ENCODE measurements around the gene AMPH. TPM values are rescaled to one million over a fixed set of nuclear protein-coding genes. Genes with fewer than 3 reads are reported as not detected.
"Not testable (repeated sequence)": the region's sequence is repeated elsewhere in the genome, so short reads cannot be mapped to it uniquely, and the experiment has no call there.

AMPH gene
- total and polyA plus RNA-seq, 2 donors = 1.3 to 1.4 TPM

DNA sequence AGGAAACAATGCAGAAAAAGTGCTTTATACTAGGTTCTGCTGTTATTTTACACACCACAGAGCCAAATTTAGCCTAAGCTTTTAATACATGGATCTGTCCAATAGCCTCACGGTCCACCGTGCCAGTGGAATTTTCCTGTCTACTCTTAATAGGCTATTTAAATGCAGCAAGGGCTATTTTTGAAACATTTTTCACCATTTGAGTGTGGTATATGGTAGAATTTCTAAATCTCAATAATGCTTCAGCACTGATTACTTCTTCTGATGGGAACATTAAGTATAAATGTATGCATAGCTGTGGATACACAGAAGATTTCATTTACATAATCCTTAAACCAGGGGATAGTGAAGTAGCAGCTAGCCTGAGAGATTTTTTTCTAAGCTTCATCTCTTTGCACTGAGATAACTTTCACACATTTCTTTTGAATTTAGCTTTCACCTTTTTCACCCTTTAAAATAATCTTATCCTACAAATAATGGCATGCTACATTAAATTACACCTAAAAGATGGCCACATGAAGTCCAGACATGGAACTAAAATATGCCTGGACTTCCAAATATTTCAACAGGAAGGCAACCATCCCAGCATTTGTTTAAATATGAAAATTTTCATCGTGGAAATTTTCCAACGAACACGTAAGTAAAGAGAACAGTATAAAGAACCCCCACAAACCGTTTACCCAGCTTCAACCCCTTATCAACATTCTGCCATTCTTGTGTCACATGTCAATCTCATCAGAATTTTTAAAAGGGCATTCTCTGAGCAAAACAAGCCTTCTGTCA, 45.4 kb downstream of the AMPH start:
- no peaks in the 10 kb centered on the region for H3K9me3 ChIP-seq (ENCODE audit: control insufficient read depth in 2 of 2, insufficient read depth in 1 of 2, low read length in 1 of 2)
- 94% methylated on average over 6 of the region's 6 CpGs for WGBS
- DNase-seq (ENCODE audit: low read depth in 6 of 9, low spot score in 9 of 9) = no peak
- H3K27me3 ChIP-seq (ENCODE audit: control insufficient read depth in 2 of 2, insufficient read depth in 1 of 2, low read length in 1 of 2) = no peaks in the 10 kb centered on the region
- H3K4me1 ChIP-seq (ENCODE audit: control insufficient read depth in 2 of 2, insufficient read depth in 2 of 2, low read length in 2 of 2) = no peaks in the 10 kb centered on the region
- no peak overlapping the region for H3K4me3 ChIP-seq (ENCODE audit: low read length in 2 of 2)
- H3K27ac ChIP-seq (ENCODE audit: low read depth in 1 of 2, low read length in 1 of 2) = no peak overlapping the region
- H3K36me3 ChIP-seq (ENCODE audit: control insufficient read depth in 2 of 2, insufficient read depth in 2 of 2, low read length in 1 of 2) = no peaks in the 10 kb centered on the region

DNA sequence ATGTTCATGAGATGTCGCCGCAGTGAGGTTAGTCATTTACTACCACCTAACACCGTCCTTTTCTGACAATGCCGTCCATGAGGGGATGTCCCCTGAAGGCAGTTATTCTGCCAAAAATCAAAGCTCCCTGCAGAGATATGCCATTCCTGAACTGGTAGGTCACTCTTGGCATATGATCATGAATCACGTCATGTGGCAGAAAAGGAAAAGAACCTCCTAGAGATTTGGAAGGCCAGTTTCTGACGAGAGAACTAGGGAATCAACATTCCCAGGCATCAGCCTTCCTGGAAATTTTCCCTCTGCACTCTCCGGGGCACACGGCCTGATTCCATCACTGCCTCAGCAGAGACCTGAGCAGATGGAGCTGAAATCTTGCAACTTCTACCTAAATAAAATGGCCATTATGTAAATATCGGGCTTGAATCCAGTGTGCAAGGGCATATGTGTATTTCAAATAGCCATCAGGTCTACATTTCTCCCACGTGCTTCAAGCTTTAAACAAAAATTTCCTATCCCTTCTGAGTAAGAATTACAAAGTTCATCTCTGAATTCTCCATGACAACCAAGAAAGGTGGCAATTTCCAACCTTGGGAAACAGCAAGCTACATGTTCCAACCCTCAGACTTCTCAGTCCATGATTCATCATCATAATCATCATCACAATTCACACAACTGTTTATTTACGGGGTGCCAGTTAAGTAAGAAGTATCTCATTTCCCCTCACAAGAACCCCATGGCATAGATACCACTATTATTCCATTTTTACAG, 46.5 kb downstream of the AMPH start:
- Histone ChIP-seq H3K9me3 (ENCODE audit: control insufficient read depth in 2 of 2, insufficient read depth in 1 of 2, low read length in 1 of 2) (no peaks in the 10 kb centered on the region), H3K36me3 (ENCODE audit: control insufficient read depth in 2 of 2, insufficient read depth in 2 of 2, low read length in 1 of 2) (no peaks in the 10 kb centered on the region), H3K4me3 (ENCODE audit: low read length in 2 of 2) (no peak overlapping the region), H3K27ac (ENCODE audit: low read depth in 1 of 2, low read length in 1 of 2) (no peak overlapping the region), H3K27me3 (ENCODE audit: control insufficient read depth in 2 of 2, insufficient read depth in 1 of 2, low read length in 1 of 2) (no peaks in the 10 kb centered on the region), H3K4me1 (ENCODE audit: control insufficient read depth in 2 of 2, insufficient read depth in 2 of 2, low read length in 2 of 2) (no peaks in the 10 kb centered on the region)
- no peak for DNase-seq (ENCODE audit: low read depth in 6 of 9, low spot score in 9 of 9)
- WGBS = 93% methylated on average over 11 of the region's 11 CpGs

DNA sequence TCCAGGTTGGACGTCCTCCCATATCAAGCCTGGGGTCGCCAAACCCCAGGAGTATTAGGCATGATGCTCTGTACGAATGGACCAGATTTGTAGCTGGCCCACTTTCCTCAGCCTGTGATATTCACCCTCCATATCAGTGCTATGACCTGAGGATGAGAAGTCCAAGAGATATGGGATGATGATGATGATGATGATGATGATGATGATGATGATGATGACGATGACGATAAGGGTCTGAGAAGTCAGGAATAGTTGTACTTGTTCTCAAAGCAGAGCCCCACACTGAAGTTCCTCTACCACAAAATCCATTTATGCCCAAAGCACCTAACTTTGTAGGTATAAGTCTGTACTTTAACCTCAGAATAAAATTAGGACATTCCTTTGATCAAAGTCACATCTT, 50.7 kb downstream of the AMPH start:
- no peak for DNase-seq (ENCODE audit: low read depth in 6 of 9, low spot score in 9 of 9)
- 93% methylated on average over 5 of the region's 5 CpGs for WGBS

DNA sequence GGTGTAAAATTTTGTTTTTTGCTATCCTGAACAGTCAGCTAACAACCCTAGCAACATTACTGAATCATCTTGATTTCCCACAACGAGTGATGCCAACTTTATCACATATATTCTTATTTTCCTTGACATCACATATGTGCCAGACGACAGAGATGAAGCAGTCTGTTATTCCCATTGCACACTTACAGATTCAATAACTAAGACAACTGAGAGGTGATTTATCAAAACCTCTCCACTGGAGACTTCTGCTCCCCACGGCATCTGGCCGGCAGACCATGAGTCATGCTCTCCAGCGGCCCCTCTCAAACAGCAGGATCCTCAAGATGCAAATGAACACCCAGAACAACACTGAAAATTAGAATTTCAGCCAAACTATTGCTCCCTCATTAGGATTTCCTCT, 57.1 kb downstream of the AMPH start:
- Histone ChIP-seq H3K27me3 (ENCODE audit: control insufficient read depth in 2 of 2, insufficient read depth in 1 of 2, low read length in 1 of 2) (no peaks in the 10 kb centered on the region), H3K27ac (ENCODE audit: low read depth in 1 of 2, low read length in 1 of 2) (no peak overlapping the region), H3K9me3 (ENCODE audit: control insufficient read depth in 2 of 2, insufficient read depth in 1 of 2, low read length in 1 of 2) (no peaks in the 10 kb centered on the region), H3K36me3 (ENCODE audit: control insufficient read depth in 2 of 2, insufficient read depth in 2 of 2, low read length in 1 of 2) (no peaks in the 10 kb centered on the region), H3K4me3 (ENCODE audit: low read length in 2 of 2) (no peak overlapping the region), H3K4me1 (ENCODE audit: control insufficient read depth in 2 of 2, insufficient read depth in 2 of 2, low read length in 2 of 2) (no peaks in the 10 kb centered on the region)
- no peak for DNase-seq (ENCODE audit: low read depth in 6 of 9, low spot score in 9 of 9)
- WGBS = 68% methylated on average over 5 of the region's 5 CpGs

More for the DNA sequence above, 50.7 kb downstream of the AMPH start:
- Histone ChIP-seq H3K9me3 (ENCODE audit: control insufficient read depth in 2 of 2, insufficient read depth in 1 of 2, low read length in 1 of 2) (no peaks in the 10 kb centered on the region), H3K36me3 (ENCODE audit: control insufficient read depth in 2 of 2, insufficient read depth in 2 of 2, low read length in 1 of 2) (no peaks in the 10 kb centered on the region), H3K27me3 (ENCODE audit: control insufficient read depth in 2 of 2, insufficient read depth in 1 of 2, low read length in 1 of 2) (no peaks in the 10 kb centered on the region), H3K4me3 (ENCODE audit: low read length in 2 of 2) (no peak overlapping the region), H3K4me1 (ENCODE audit: control insufficient read depth in 2 of 2, insufficient read depth in 2 of 2, low read length in 2 of 2) (no peaks in the 10 kb centered on the region), H3K27ac (ENCODE audit: low read depth in 1 of 2, low read length in 1 of 2) (no peak overlapping the region)

DNA sequence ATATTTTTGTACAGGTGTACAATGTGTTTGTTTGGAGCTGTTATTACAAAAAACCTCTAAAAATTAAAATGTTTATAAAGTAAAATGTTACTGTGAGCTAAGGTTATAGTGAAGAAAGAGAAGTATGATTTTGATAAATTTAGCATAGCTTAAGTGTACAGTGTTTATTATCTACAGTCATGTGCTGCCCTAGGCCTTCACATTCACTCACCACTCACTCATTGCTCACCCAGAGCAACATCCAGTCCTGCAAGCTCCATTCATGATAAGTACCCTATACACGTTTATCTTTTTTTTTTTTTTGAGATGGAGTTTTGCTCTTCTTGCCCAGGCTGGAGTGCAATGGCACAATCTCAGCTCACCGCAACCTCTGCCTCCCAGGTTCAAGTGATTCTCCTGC, 59.6 kb downstream of the AMPH start:
- 94% methylated on average over 2 of the region's 2 CpGs for WGBS
- H3K27me3 ChIP-seq (ENCODE audit: control insufficient read depth in 2 of 2, insufficient read depth in 1 of 2, low read length in 1 of 2); DNase-seq (ENCODE audit: low read depth in 6 of 9, low spot score in 9 of 9); H3K4me1 ChIP-seq (ENCODE audit: control insufficient read depth in 2 of 2, insufficient read depth in 2 of 2, low read length in 2 of 2); H3K27ac ChIP-seq (ENCODE audit: low read depth in 1 of 2, low read length in 1 of 2); H3K4me3 ChIP-seq (ENCODE audit: low read length in 2 of 2); H3K36me3 ChIP-seq (ENCODE audit: control insufficient read depth in 2 of 2, insufficient read depth in 2 of 2, low read length in 1 of 2); H3K9me3 ChIP-seq (ENCODE audit: control insufficient read depth in 2 of 2, insufficient read depth in 1 of 2, low read length in 1 of 2): not testable (repeated sequence)

DNA sequence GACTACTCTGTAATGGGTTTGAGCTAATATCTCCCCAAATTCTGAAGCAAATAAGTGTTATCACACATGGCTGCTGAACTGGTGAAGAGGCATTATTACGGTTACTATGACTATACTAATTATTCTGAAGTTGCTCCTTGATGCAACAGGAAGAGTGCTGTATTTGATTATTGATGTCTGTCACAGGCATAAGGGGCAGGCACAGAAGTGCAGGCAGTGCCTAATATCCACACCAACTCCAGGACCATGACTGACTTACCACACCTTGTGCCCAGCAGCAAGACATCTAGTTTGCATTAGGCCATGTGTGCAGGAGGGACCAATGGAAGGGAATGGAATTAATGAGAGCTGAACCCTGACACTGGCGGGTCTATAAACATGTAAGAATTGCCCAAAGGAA, 62.7 kb downstream of the AMPH start:
- Histone ChIP-seq H3K4me3 (ENCODE audit: low read length in 2 of 2) (no peak overlapping the region), H3K4me1 (ENCODE audit: control insufficient read depth in 2 of 2, insufficient read depth in 2 of 2, low read length in 2 of 2) (no peaks in the 10 kb centered on the region), H3K27me3 (ENCODE audit: control insufficient read depth in 2 of 2, insufficient read depth in 1 of 2, low read length in 1 of 2) (no peaks in the 10 kb centered on the region), H3K36me3 (ENCODE audit: control insufficient read depth in 2 of 2, insufficient read depth in 2 of 2, low read length in 1 of 2) (no peaks in the 10 kb centered on the region), H3K27ac (ENCODE audit: low read depth in 1 of 2, low read length in 1 of 2) (no peak overlapping the region), H3K9me3 (ENCODE audit: control insufficient read depth in 2 of 2, insufficient read depth in 1 of 2, low read length in 1 of 2) (no peaks in the 10 kb centered on the region)
- 98% methylated on average over 2 of the region's 2 CpGs for WGBS
- no peak for DNase-seq (ENCODE audit: low read depth in 6 of 9, low spot score in 9 of 9)

DNA sequence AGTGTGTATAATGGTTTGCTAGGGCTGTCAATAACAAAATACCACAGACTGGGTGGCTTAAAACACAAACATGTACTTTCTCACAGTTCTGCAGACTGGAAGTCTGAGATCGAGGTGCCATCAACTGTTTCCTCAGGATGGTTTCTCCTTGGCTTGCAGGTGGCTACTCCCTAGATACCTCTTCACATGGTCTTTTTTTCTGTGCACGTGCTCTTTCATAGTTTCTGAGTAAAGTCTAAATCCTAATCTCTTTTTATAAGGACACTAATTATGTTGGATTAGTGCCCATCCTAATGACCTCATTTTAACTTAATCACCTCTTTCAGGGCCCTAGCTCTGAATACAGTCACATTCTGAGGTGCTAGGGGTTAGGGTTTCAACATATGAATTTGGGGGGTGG, 65.9 kb downstream of the AMPH start:
- DNase-seq (ENCODE audit: low read depth in 6 of 9, low spot score in 9 of 9) = no peak
- H3K4me3 ChIP-seq (ENCODE audit: low read length in 2 of 2) = no peak overlapping the region
- no peaks in the 10 kb centered on the region for H3K4me1 ChIP-seq (ENCODE audit: control insufficient read depth in 2 of 2, insufficient read depth in 2 of 2, low read length in 2 of 2)
- WGBS = 88% methylated on average over 2 of the region's 2 CpGs
- H3K27me3 ChIP-seq (ENCODE audit: control insufficient read depth in 2 of 2, insufficient read depth in 1 of 2, low read length in 1 of 2) = no peaks in the 10 kb centered on the region
- no peak overlapping the region for H3K27ac ChIP-seq (ENCODE audit: low read depth in 1 of 2, low read length in 1 of 2)
- no peaks in the 10 kb centered on the region for H3K9me3 ChIP-seq (ENCODE audit: control insufficient read depth in 2 of 2, insufficient read depth in 1 of 2, low read length in 1 of 2)
- H3K36me3 ChIP-seq (ENCODE audit: control insufficient read depth in 2 of 2, insufficient read depth in 2 of 2, low read length in 1 of 2) = no peaks in the 10 kb centered on the region

DNA sequence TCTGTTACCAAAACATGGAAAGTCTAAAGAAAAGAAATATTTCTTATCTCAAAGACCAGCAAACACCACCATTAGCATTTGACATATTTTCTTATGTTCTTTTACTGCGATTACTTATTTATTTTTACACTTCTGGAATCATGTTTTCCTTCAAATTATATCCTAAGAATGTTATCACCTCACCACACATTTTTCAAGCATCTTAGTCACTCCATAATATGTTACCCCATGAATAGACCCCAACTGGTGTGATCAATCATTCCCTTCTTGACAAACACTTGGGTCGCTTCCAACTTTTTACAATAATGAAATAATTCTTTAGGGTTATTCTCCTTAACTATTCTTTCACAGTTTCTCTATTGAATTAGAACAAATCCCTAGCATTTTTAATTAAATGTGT, 67.4 kb downstream of the AMPH start:
- no peaks in the 10 kb centered on the region for H3K4me1 ChIP-seq (ENCODE audit: control insufficient read depth in 2 of 2, insufficient read depth in 2 of 2, low read length in 2 of 2)
- no peaks in the 10 kb centered on the region for H3K9me3 ChIP-seq (ENCODE audit: control insufficient read depth in 2 of 2, insufficient read depth in 1 of 2, low read length in 1 of 2)
- H3K27ac ChIP-seq (ENCODE audit: low read depth in 1 of 2, low read length in 1 of 2) = no peak overlapping the region
- no peak overlapping the region for H3K4me3 ChIP-seq (ENCODE audit: low read length in 2 of 2)
- no peaks in the 10 kb centered on the region for H3K36me3 ChIP-seq (ENCODE audit: control insufficient read depth in 2 of 2, insufficient read depth in 2 of 2, low read length in 1 of 2)
- no peaks in the 10 kb centered on the region for H3K27me3 ChIP-seq (ENCODE audit: control insufficient read depth in 2 of 2, insufficient read depth in 1 of 2, low read length in 1 of 2)
- no peak for DNase-seq (ENCODE audit: low read depth in 6 of 9, low spot score in 9 of 9)
- 74% methylated on average over 2 of the region's 2 CpGs for WGBS

DNA sequence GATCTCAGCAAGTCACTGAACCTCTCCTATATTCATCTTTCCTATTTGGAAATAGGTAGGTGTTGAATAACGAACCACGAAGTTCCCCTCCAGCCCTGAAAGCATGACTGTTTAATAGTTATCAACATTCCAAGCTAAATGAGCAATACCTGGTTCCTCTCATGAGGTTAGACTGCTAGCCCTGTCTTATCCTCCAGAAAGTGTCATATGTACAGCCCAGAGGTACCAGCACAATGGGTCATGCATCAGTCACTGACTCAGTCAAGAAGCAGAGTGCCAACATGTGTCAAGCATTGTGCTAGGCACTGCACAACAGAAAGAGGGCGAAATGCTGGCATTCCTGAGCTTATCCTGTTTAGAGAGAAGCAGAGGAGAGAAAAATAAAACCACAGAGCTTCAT, 70.0 kb downstream of the AMPH start:
- no peaks in the 10 kb centered on the region for H3K36me3 ChIP-seq (ENCODE audit: control insufficient read depth in 2 of 2, insufficient read depth in 2 of 2, low read length in 1 of 2)
- no peak overlapping the region for H3K27ac ChIP-seq (ENCODE audit: low read depth in 1 of 2, low read length in 1 of 2)
- no peaks in the 10 kb centered on the region for H3K9me3 ChIP-seq (ENCODE audit: control insufficient read depth in 2 of 2, insufficient read depth in 1 of 2, low read length in 1 of 2)
- H3K4me3 ChIP-seq (ENCODE audit: low read length in 2 of 2) = no peak overlapping the region
- WGBS = 90% methylated on average over 3 of the region's 3 CpGs
- H3K27me3 ChIP-seq (ENCODE audit: control insufficient read depth in 2 of 2, insufficient read depth in 1 of 2, low read length in 1 of 2) = no peaks in the 10 kb centered on the region
- H3K4me1 ChIP-seq (ENCODE audit: control insufficient read depth in 2 of 2, insufficient read depth in 2 of 2, low read length in 2 of 2) = no peaks in the 10 kb centered on the region
- DNase-seq (ENCODE audit: low read depth in 6 of 9, low spot score in 9 of 9) = no peak

Measured in thymus (tissue), 11 donors.